Measurements from ENCODE around the gene CRTAP.
"Not testable (repeated sequence)": the region's sequence is repeated elsewhere in the genome, so short reads cannot be mapped to it uniquely, and the experiment has no call there.

DNA sequence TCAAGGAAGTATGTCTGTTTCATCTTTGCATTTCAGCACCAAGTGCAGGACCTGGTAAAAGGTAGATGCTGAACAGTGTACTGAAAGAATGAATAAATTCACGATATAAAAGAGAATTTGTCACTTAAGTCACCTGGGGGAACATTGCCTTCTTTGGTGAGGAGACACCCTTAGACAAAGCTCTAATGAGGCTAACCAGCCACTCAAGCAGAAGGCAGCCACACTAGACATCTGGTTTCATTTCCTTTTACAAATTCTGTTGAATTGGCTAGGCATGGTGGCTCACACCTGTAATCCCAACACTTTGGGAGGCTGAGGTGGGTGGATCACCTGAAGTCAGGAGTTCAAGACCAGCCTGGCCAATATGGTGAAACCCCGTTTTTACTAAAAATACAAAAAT, 7.0 kb upstream of the CRTAP start:
- not testable (repeated sequence) for TF ChIP-seq ZNF335 (CRISPR knock-in tag; IDR thresholded peaks at IDR 0.05); ZSCAN22 (CRISPR knock-in tag; IDR thresholded peaks at IDR 0.05); HNRNPH1 (optimal IDR thresholded peaks at IDR 0.05; ENCODE audit: low read depth, low read length); TCF7L2 (IDR thresholded peaks at IDR 0.05; ENCODE audit: low read depth, low read length); SETDB1 (CRISPR knock-in tag; IDR thresholded peaks at IDR 0.05; ENCODE audit: borderline replicate concordance); ZNF777 (CRISPR knock-in tag; IDR thresholded peaks at IDR 0.05); KAT8 (CRISPR knock-in tag; IDR thresholded peaks at IDR 0.05); ZNF317 (CRISPR knock-in tag; IDR thresholded peaks at IDR 0.05); JUN (CRISPR knock-in tag; IDR thresholded peaks at IDR 0.05); USF2 (IDR thresholded peaks at IDR 0.05; ENCODE audit: low read depth, low read length); USF2 (CRISPR knock-in tag; IDR thresholded peaks at IDR 0.05; ENCODE audit: borderline replicate concordance); CEBPG (CRISPR knock-in tag; IDR thresholded peaks at IDR 0.05)
- TF ChIP-seq, protein P1, sequence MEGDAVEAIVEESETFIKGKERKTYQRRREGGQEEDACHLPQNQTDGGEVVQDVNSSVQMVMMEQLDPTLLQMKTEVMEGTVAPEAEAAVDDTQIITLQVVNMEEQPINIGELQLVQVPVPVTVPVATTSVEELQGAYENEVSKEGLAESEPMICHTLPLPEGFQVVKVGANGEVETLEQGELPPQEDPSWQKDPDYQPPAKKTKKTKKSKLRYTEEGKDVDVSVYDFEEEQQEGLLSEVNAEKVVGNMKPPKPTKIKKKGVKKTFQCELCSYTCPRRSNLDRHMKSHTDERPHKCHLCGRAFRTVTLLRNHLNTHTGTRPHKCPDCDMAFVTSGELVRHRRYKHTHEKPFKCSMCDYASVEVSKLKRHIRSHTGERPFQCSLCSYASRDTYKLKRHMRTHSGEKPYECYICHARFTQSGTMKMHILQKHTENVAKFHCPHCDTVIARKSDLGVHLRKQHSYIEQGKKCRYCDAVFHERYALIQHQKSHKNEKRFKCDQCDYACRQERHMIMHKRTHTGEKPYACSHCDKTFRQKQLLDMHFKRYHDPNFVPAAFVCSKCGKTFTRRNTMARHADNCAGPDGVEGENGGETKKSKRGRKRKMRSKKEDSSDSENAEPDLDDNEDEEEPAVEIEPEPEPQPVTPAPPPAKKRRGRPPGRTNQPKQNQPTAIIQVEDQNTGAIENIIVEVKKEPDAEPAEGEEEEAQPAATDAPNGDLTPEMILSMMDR (CRISPR knock-in tag; IDR thresholded peaks at IDR 0.05) = not testable (repeated sequence)

Data from HepG2 (cell line).